ENCODE results near the gene GNMT.

- TF ChIP-seq CTCF (IDR thresholded peaks at IDR 0.05; ENCODE audit: low read length), result no peak
- no peak for TF ChIP-seq EZH2 (IDR thresholded peaks at IDR 0.05; ENCODE audit: borderline replicate concordance, low read length)
Observed at GRCh38 chr6:42973926-42974325, 13.4 kb downstream of the GNMT start.
